OCI-M2 (cell line): ENCODE measurements around the gene GABARAP.

Experiments used
- DNase-seq: peaks from one replicate; lab custom pipeline; 2025; ENCODE audit not compliant: unreplicated experiment; lab: John Stamatoyannopoulos, UW

GABARAP gene

DNA sequence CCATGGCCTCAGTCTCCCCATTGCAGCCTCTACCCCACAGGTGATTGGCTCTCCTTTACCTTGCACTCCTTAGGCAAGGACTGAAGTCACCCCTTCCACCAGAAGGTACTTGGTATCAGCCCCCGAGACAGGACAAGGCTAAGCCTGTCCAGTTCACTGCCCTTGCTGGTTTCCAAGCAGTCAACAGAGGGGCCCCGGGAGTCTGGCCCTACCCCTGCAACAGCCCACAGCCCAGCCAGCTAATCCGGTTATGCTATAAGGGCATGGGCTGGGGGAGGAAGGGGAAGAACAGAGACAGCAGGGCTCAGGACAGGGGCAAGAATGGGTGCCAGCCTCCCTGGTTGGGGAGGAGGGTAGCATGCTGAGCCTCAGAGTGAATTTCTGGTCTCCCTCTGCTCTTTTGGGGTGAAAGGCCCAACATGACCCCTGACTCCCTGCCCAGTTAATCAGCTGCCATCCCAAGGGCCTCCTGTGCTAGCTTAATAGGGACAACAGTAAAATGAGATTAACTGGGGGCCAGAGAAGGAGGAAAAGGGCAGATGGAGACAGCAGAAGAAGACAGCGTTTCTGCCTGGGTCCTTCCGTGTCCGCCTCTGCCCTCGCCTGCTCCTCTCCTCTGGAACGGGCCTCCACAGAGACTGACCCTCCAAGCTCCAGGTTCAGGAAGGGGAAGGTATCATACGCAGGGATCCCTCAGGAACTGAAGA is 33.3 kb downstream of the GABARAP start:
- no peak for DNase-seq

GRCh38 chr17:7208027-7208571 is 34.1 kb downstream of the GABARAP start:
- DNase-seq = no peak

DNA sequence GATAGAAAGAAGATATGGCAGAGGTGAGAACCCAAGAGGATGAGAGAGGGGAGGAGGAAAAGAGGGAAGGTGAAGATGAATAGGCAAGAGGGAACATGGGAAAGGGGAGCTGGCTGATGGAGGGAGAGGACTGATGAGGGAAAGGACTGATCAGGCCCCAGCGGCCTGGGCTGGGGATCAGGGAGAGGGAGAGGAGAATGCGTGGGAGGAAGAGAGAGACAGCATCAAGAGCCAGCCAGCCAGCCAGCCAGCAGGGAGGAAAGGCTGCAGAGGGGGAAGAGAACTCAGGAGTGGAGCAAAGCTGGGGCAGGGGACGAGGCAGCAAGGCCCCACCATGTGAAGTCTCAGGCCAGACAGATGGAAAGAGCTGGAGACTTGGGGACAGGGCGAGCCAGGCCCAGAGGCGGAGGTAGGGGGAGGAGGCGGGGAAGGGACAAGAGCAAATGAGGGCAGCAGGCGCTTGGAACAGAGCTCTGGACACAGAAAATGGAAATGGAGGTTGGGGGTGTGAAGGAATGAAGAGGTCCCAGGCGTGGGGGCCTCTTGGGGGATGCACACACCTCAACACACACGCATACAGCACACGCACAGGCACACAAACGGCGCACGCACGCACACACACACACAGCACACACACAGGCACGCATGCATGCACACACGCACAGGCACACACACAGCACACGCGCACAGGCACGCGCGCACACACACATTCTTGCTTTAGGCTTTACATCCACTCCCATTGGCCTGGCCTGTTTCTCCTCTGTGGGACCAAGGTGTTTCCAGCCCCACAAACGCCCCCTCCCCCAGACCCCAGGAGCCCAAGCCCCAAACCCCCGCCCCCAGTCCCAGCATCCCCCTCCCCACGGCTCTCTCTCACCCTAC is 34.9 kb downstream of the GABARAP start:
- no peak for DNase-seq

- DNase-seq = no peak
Measured at GRCh38 chr17:7205561-7205960, 36.7 kb downstream of the GABARAP start.

GRCh38 chr17:7204828-7205461 is 37.3 kb downstream of the GABARAP start:
- no peak for DNase-seq

DNA sequence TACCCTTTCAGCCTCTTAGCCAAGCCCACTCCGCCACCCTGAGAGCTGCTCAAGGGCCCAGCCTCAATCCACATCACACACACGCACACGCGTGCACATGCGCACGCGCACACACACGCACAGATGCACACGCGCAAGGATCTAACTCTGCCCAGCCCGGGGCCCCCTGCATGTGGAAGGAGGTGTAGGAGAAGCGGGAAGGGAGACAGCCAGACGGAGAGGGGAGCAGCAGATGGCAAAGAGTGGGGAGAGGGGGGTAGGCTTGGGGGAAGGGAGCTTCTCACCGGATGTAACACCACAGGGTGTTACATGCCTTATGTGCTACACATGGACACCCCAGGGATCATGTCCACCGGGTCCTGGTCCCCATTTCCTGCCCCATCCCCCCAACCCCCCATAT is 37.9 kb downstream of the GABARAP start:
- DNase-seq = no peak

DNA sequence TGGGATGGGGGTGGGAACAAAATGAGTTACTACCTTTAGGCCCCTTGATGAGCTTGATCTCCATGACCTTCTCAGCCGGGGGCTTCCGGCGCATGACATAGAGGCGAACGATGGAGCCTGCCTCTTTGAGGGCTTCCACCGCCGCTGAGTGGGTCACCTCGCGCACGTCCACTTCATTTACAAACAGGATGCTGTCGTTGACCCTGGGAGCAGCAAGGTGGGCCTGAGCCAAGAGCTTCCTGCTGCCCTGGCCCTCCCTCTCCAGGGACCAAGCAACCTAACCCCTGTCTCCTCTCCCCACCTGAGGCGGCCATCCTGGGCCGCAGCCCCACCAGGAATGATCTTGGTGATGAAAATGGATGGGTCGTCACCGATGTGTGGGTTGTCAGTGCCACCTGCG is 38.9 kb downstream of the GABARAP start:
- DNase-seq = no peak

- no peak for DNase-seq
Measured at GRCh38 chr17:7196651-7197401, 45.4 kb downstream of the GABARAP start.

DNA sequence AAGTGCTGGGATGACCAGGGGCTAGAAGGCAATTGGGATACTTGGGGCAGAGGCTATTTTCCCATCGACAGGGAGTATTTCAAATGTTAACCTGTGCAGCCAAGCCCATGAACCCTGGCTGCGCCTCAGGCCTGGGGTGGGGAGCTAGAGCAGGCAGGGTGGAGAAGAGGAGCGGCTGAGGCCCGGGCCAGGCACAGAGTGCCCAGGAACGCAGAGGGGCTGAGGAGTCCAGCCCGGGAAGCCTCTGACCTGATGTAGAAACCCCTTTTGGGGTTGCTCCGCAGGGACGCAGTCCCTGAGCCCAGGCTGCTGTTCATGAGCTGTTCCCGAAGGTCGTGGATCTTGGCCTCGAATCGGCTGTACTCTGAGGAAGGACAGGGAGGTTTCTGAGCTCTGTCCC is 46.3 kb downstream of the GABARAP start:
- DNase-seq = no peak

DNA sequence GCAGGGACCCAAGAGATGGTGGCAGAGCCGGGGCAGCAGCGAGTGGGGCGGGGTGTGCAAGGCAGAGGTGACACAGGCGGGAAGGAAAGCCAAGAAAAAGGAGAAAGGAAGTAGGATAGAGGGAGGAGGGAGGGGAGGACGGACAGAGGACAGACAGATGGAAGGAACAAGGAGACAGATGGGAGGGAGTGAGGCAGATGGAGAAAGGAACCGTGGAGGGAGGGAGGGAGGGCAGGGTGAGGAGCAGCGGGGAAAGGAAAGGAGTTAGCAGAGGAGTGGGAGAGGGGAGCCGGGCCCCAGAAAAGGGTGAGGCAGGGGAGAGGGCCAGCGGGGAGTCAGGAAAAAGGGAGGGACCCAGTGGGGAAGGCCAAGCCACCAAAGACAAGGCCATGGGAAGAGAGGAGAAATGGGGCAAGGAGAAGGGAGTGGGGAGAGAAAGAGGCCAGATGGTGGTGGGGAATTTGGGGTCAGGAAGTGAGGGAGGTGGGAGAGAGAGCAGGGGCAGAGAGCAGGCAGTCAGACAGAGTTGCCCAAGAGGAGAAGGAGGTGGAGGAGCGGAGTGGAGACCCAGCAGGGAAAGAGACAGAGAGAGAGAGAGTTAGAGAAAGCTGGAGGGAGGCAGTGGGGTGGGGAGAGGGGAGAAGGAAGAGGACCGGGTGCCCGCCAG is 49.8 kb downstream of the GABARAP start:
- DNase-seq = no peak

- DNase-seq = no peak
Measured at GRCh38 chr17:7191571-7192270, 50.5 kb downstream of the GABARAP start.

DNA sequence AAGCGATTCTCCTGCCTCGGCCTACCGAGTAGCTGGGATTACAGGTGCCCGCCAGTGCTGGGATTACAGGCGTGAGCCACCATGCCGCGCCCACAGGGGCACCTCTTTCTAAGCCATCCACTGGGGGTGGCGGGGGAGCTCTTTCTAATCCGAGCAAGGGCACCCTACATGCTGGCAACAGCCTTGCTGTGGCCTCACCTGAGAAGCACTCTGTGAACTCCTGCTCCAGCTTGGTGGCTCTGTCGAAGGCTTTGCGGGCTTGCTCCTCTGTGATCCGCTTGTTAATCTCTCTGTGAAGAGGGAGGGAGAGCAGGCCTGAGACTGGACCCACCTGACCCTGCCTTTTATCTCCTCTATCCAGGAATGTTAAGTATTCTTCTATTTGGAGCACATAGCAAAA is 51.2 kb downstream of the GABARAP start:
- no peak for DNase-seq

GRCh38 chr17:7190276-7190917 is 51.9 kb downstream of the GABARAP start:
- no peak for DNase-seq
